Choroid plexus epithelial cell (primary cell): ENCODE data around the gene IQCF2.

Experiments used
- DNase-seq: peaks from one replicate; pipeline ENCODE4 v3.0.0-alpha.2; 2010; ENCODE audit warnings: low read depth
- H3K4me3 ChIP-seq: 2 replicates; pipeline ENCODE4 v1.5.1; 2011; ENCODE audit warnings: low read depth, mild to moderate bottlenecking, control low read depth, low read length, moderate library complexity
- TF ChIP-seq, protein P1 (sequence below): conservative IDR thresholded peaks from 2 replicates; pipeline ENCODE4 v1.5.1; 2011; ENCODE audit warnings: low read depth, mild to moderate bottlenecking, control low read depth, inconsistent platforms, low read length, moderate library complexity

Gene IQCF2

DNA sequence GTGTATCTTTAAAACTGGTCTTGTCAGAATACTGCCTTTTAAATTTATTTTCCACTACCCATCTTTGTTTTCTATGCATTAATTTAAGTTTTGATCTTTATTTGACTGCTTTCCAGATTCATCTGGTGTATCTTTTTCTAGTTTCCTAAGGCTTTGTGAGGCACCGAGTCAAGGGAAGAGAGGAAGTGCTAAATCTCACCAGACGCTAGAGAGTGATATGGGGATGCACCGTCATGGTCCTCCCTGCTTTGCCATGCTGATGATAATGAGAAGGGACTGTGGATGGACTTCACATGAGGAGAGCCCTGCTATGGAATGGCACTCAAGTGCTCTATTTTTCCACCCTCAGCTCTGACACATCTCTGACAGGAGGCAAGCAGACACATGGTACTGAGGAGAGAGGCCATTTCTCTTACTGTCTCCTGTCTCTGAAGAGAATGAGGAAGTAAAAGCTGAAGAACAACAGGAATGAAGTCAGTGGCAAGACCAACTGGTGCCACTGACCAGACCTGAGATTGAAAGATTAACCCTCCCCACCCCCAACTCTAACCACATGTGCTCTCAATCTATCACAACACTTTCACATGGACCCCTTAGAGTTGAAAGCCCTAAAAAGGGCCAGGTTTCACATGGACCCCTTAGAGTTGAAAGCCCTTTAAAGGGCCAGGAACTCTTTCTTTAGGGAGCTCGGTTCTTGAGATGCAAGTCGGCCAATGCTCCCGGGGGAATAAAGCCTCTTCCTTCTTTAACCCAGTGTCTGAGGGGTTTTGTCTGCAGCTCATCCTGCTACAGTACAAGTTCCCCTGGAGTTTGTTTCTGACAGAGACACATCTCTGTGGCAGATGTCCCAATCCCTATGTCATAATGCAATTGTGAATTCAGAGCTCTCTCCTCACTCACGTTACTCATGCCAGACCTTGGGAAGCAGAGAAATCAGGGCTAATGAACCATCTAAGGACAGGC, at the start of gene IQCF2:
IQCF2 (plus strand) TSS at position 913 of the 963 bp plus-strand sequence. CDS start 52 bp downstream, outside the sequence.
- no peak for DNase-seq
- TF ChIP-seq, protein P1, sequence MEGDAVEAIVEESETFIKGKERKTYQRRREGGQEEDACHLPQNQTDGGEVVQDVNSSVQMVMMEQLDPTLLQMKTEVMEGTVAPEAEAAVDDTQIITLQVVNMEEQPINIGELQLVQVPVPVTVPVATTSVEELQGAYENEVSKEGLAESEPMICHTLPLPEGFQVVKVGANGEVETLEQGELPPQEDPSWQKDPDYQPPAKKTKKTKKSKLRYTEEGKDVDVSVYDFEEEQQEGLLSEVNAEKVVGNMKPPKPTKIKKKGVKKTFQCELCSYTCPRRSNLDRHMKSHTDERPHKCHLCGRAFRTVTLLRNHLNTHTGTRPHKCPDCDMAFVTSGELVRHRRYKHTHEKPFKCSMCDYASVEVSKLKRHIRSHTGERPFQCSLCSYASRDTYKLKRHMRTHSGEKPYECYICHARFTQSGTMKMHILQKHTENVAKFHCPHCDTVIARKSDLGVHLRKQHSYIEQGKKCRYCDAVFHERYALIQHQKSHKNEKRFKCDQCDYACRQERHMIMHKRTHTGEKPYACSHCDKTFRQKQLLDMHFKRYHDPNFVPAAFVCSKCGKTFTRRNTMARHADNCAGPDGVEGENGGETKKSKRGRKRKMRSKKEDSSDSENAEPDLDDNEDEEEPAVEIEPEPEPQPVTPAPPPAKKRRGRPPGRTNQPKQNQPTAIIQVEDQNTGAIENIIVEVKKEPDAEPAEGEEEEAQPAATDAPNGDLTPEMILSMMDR, result no peak
- H3K4me3 ChIP-seq, result no peak within 1 kb of the TSS

DNA sequence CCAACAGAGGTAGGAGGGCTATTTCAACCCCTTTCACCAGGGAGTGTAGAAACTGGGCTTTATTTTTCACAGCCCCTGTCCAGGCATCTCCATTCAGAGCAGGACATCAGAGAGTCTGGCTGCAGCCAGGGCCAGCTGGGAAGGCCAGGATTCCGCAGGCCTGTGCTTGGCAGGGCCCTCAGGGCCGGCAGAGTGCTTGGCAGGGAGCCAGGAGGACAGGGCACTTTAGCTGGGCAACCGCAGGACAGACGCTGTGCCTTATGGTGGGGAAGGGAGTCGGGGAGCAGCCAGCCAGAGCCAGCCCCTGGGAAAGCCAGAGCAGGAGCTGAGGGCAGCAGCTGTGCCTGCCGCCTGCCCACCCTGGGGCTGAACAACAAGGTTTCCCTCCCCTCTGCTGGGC, 47.9 kb upstream of the IQCF2 start:
- TF ChIP-seq, protein P1, result no peak

DNA sequence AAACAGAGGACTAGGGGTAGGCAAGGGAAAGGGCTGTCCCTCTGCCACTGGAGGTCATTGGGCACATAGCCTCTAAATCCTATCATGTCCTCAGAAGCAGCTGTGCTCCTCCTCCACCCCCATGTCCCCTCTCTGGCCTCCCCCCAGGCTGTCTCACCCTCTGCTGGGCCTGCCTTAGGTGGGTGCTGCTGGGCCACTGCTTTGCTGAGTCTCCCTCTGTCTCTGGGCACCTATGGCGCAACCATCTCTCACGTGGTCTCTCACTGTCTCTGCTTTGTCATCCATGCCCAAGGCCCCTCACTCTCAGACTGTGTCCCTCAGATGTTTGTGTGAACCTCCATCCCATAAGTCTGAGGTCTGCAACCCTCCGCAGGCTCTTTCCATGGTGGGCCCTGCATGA, 47.4 kb upstream of the IQCF2 start:
- TF ChIP-seq, protein P1, result no peak
- DNase-seq, result no peak
- H3K4me3 ChIP-seq, result no peak overlapping the region

More for the DNA sequence above, 47.9 kb upstream of the IQCF2 start:
- no peak overlapping the region for H3K4me3 ChIP-seq
- no peak for DNase-seq

DNA sequence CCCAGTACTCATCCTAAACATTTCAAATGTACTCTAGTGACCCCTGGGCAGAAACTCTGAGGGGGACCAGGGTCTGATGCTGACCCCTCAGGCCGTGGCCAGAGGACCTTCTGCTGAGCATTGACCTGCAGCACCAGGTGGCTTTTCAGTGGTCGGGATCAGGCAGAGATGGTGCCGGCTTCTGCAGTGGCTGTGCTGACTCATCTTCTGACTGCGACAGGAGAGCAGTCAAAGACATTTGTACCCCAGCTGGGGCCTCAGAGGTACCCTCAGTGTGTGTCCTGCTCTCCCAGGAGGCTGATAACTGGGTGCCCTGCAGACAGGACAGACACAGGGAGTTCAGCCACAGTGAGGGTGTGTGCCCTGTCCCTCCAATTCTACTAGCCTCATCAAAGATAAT, 45.8 kb upstream of the IQCF2 start:
- H3K4me3 ChIP-seq, result no peak overlapping the region
- no peak for DNase-seq
- TF ChIP-seq, protein P1, result no peak

DNA sequence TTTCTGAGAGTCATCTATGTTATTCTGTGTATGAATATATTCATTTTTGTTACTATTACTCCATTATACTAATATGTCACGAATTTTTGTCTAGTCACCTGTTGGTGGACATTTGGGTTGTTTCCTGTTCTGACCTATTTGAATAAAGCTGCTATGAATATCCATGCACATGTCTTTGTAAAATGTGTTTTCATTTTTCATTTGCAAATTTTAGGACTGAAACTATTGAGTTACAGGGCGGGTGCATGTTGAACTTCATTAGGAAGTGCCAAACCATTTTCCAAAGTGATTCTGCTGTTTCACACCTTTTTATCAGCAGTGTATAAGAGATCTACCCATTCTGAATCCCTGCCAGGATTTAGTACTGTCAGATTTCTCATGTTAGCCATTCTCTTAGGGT, 44.7 kb upstream of the IQCF2 start:
- DNase-seq, result no peak
- TF ChIP-seq, protein P1, result no peak
- H3K4me3 ChIP-seq, result no peak overlapping the region

DNA sequence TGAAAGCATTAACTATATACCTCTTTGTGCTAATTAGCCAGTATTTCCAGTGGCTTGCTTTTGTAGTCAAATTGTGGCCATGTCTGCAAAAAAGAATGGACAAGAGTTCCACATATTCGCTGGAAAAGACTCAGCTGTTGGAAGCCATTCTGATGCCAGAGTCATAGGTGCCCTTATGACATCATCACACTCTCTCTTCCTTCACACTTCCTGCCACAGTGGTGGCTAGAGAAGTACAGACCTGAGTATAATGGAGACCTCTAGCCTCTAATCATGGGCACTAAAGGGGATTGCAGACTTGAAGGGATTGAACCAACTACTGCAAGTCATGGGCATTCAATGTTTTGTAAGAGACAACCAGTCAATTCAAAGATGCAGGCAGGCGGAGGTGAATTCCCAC, 44.0 kb upstream of the IQCF2 start:
- no peak overlapping the region for H3K4me3 ChIP-seq
- no peak for DNase-seq
- TF ChIP-seq, protein P1, result no peak

DNA sequence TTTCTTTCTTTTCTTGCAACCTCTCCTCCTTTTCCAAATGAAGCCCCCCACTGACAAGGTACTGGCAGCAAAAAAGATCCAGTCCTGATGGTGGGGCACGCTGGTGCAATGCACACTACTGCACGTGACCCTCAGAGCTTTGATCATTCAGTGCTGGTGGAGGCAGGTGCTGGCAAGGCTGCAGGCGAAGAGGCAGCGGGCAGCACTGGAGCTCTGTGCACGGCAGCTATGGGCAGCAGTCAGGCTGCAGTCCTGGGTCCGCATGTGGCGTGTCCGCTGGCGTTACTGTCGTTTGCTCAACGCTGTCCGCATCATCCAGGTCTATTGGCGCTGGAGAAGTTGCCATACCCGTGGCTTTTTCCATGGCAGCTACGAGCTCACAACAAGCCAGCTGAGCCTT, 42.3 kb upstream of the IQCF2 start:
- TF ChIP-seq, protein P1, result no peak
- H3K4me3 ChIP-seq, result no peak overlapping the region
- no peak for DNase-seq
